Ishikawa (cell line): ENCODE measurements around the gene GTF2A1.

Experiments used
- NFIC ChIP-seq: IDR thresholded peaks from 2 replicates; pipeline ENCODE4 v1.6.1; 2012
- RAD21 ChIP-seq: IDR thresholded peaks from 2 replicates; pipeline ENCODE4 v1.6.1; 2012; ENCODE audit warnings: low read depth
- REST ChIP-seq: IDR thresholded peaks from 2 replicates; pipeline ENCODE4 v1.6.1; 2012; ENCODE audit warnings: low read depth, mild to moderate bottlenecking
- TAF1 ChIP-seq: IDR thresholded peaks from 2 replicates; pipeline ENCODE4 v1.6.1; 2012; ENCODE audit warnings: low read depth, mild to moderate bottlenecking

- TF ChIP-seq RAD21 (no peak), NFIC (no peak), REST (no peak), TAF1 (no peak; the same call in 1 of the 2 replicates)
Measured at GRCh38 chr14:81219759-81220579, 790 bp downstream of the GTF2A1 start.
